Kidney epithelial cell (primary cell): ENCODE results near the gene SECTM1. TPM values are rescaled to one million over a fixed set of nuclear protein-coding genes. Genes with fewer than 3 reads are reported as not detected.

ENCODE experiments used
- DNase-seq: peaks from one replicate; pipeline ENCODE4 v3.0.0-alpha.2; 2010; ENCODE audit warnings: low read depth
- H3K27me3 ChIP-seq: 2 replicates; pipeline ENCODE4 v1.6.0; 2011; ENCODE audit warnings: low read length; ENCODE audit not compliant: control insufficient read depth, insufficient read depth
- H3K36me3 ChIP-seq: 2 replicates; pipeline ENCODE4 v1.5.1; 2011; ENCODE audit warnings: low read length; ENCODE audit not compliant: control insufficient read depth, insufficient read depth
- H3K4me3 ChIP-seq: 2 replicates; pipeline ENCODE4 v1.5.1; 2011; ENCODE audit warnings: low read depth, mild to moderate bottlenecking, control low read depth, low read length
- CTCF ChIP-seq: IDR thresholded peaks from 2 replicates; pipeline ENCODE4 v1.5.1; 2011; ENCODE audit warnings: mild to moderate bottlenecking, moderate library complexity, low read length, control low read depth, inconsistent platforms; ENCODE audit not compliant: insufficient read depth, poor library complexity, severe bottlenecking
- total RNA-seq: library from RNA; depleted of rRNA; stranded (reverse); fragments of >200 nt; gene quantifications from 2 replicates; pipeline ENCODE4 v1.2.3, GENCODE V29; 2015

Gene SECTM1
- total RNA-seq, 1 donor from 2014 or later = not detected

GRCh38 chr17:82311971-82312370 is 21.6 kb downstream of the SECTM1 start:
- no peak overlapping the region for H3K4me3 ChIP-seq
- TF ChIP-seq CTCF = no peak
- H3K36me3 ChIP-seq = no peaks in the 10 kb centered on the region
- peaks cover 49% of the 10 kb centered on the region for H3K27me3 ChIP-seq
- DNase-seq = no peak

GRCh38 chr17:82310877-82311276 is 22.7 kb downstream of the SECTM1 start:
- peaks cover 38% of the 10 kb centered on the region for H3K27me3 ChIP-seq
- no peak overlapping the region for H3K4me3 ChIP-seq
- H3K36me3 ChIP-seq = no peaks in the 10 kb centered on the region
- DNase-seq = no peak
- TF ChIP-seq CTCF = no peak

- peaks cover 29% of the 10 kb centered on the region for H3K27me3 ChIP-seq
- no peak for TF ChIP-seq CTCF
- no peak for DNase-seq
- no peak overlapping the region for H3K4me3 ChIP-seq
- H3K36me3 ChIP-seq = no peaks in the 10 kb centered on the region
Measured at GRCh38 chr17:82309656-82310570, 23.7 kb downstream of the SECTM1 start.

- Histone ChIP-seq H3K36me3 (no peaks in the 10 kb centered on the region), H3K27me3 (peaks cover 37% of the 10 kb centered on the region), H3K4me3 (no peak overlapping the region)
- DNase-seq = no peak
- no peak for TF ChIP-seq CTCF
Measured at GRCh38 chr17:82305727-82306300, 27.8 kb downstream of the SECTM1 start.

- peaks cover 30% of the 10 kb centered on the region for H3K27me3 ChIP-seq
- no peak for DNase-seq
- no peak overlapping the region for H3K4me3 ChIP-seq
- H3K36me3 ChIP-seq = no peaks in the 10 kb centered on the region
- no peak for TF ChIP-seq CTCF
Measured at GRCh38 chr17:82304826-82305726, 28.5 kb downstream of the SECTM1 start.
